GM21526 (cell line): ENCODE data around the gene BCAN.
"Not testable (repeated sequence)": the region's sequence is repeated elsewhere in the genome, so short reads cannot be mapped to it uniquely, and the experiment has no call there.

Experiments used
- ATAC-seq: cut with Tn5 transposase; IDR thresholded peaks from one replicate; pipeline ENCODE4 v1.9.1; 2021; ENCODE audit warnings: moderate library complexity; ENCODE audit not compliant: unreplicated experiment, low FRiP score

Gene BCAN

GRCh38 chr1:156641761-156642264 is at the start of gene BCAN:
Gene BCAN, plus strand, starts transcription at chr1:156642117. Its CDS starts 3,938 bp downstream, at chr1:156646055.
- no peak for ATAC-seq

- ATAC-seq, result no peak
Measured at GRCh38 chr1:156592158-156592909, 49.6 kb upstream of the BCAN start.

GRCh38 chr1:156592910-156593660 is 48.8 kb upstream of the BCAN start:
- no peak for ATAC-seq

GRCh38 chr1:156593661-156593989 is 48.3 kb upstream of the BCAN start:
- no peak for ATAC-seq

GRCh38 chr1:156594190-156594589 is 47.7 kb upstream of the BCAN start:
- no peak for ATAC-seq

- ATAC-seq, result no peak
Measured at GRCh38 chr1:156595016-156595415, 46.9 kb upstream of the BCAN start.

- ATAC-seq, result no peak
Measured at GRCh38 chr1:156596426-156596825, 45.5 kb upstream of the BCAN start.

- ATAC-seq, result no peak
Measured at GRCh38 chr1:156598125-156598524, 43.8 kb upstream of the BCAN start.

GRCh38 chr1:156598731-156599432 is 43.0 kb upstream of the BCAN start:
- ATAC-seq, result no peak

- no peak for ATAC-seq
Measured at GRCh38 chr1:156599811-156600210, 42.1 kb upstream of the BCAN start.

GRCh38 chr1:156600733-156601121 is 41.2 kb upstream of the BCAN start:
- no peak for ATAC-seq

- no peak for ATAC-seq
Measured at GRCh38 chr1:156601122-156601830, 40.6 kb upstream of the BCAN start, which contains the start of gene GPATCH4. Gene GPATCH4, minus strand, starts transcription at chr1:156601479.

GRCh38 chr1:156601892-156602291 is 40.0 kb upstream of the BCAN start:
- no peak for ATAC-seq

GRCh38 chr1:156602557-156602993 is 39.3 kb upstream of the BCAN start:
- ATAC-seq, result no peak

- not testable (repeated sequence) for ATAC-seq
Measured at GRCh38 chr1:156607344-156607743, 34.6 kb upstream of the BCAN start.

- peak; percentile 55 for ATAC-seq
Measured at GRCh38 chr1:156608036-156608674, 33.8 kb upstream of the BCAN start.

- ATAC-seq, result no peak
Measured at GRCh38 chr1:156608981-156609380, 32.9 kb upstream of the BCAN start.

- not testable (repeated sequence) for ATAC-seq
Measured at GRCh38 chr1:156610072-156610471, 31.8 kb upstream of the BCAN start.

- no peak for ATAC-seq
Measured at GRCh38 chr1:156612666-156613065, 29.3 kb upstream of the BCAN start.

- no peak for ATAC-seq
Measured at GRCh38 chr1:156615946-156616345, 26.0 kb upstream of the BCAN start.
